ENCODE measurements around the gene ATP1A1. TPM values are rescaled to one million over a fixed set of nuclear protein-coding genes. Genes with fewer than 3 reads are reported as not detected.
A peak's percentile ranks its signal among the peaks of the same experiment; 100 is the strongest.

ATP1A1 gene
- total and polyA plus RNA-seq, 9 of the 15 experiments (the other 6 are each of a cell fraction or from before 2014, with no cell fraction given) = 99.3 to 513 (median 234) TPM

GRCh38 chr1:116340506-116341231 lies 32.4 kb upstream of the ATP1A1 start:
- Histone ChIP-seq H2AFZ (ENCODE audit: low read depth, low read length) (no peak overlapping the region), H3K36me3 (ENCODE audit: control insufficient read depth, insufficient read depth, low read length) (no peaks in the 10 kb centered on the region), H3K4me2 (ENCODE audit: insufficient read depth, low read length) (no peak overlapping the region), H3K4me1 (replicated peaks in 1 of 2; ENCODE audit: control insufficient read depth in 2 of 2, insufficient read depth in 2 of 2, low read length in 2 of 2) (peaks cover 0 to 3% of the 10 kb centered on the region in 2 experiments; a peak in 1 of 5 replicates), H3K4me3 (no peak overlapping the region), H3K9me1 (ENCODE audit: control insufficient read depth, insufficient read depth, low read length) (no peaks in the 10 kb centered on the region), H3K9me3 (replicated peaks; ENCODE audit: control insufficient read depth, insufficient read depth, low read depth, low read length) (no peaks in the 10 kb centered on the region), H3K27ac (ENCODE audit: extremely low read depth, low read depth, low read length) (no peak overlapping the region), H3K79me2 (ENCODE audit: control insufficient read depth, insufficient read depth, low read length) (no peaks in the 10 kb centered on the region), H4K20me1 (replicated peaks; ENCODE audit: control insufficient read depth, insufficient read depth, low read length) (no peaks in the 10 kb centered on the region), H3K9ac (ENCODE audit: insufficient read depth in 1 of 2, low read depth in 2 of 2, low read length in 2 of 2) (no peak overlapping the region), H3K27me3 (ENCODE audit: control insufficient read depth in 2 of 2, insufficient read depth in 2 of 2, low read length in 2 of 2) (peaks cover 5 to 12% of the 10 kb centered on the region in 2 experiments; a peak in 3 of 5 replicates)
- ChIA-PET POLR2A (interaction anchor here (0.6 to 0.8 kb wide), 2 partner anchors 19 to 33 kb away, joined by 3 read pairs; partner anchors contain the start of gene ATP1A1), CTCF (ENCODE audit: low intra/inter-chr PET ratio) (no interaction called here)
- intact Hi-C loops (cut with micrococcal nuclease) (no loop called here), in situ Hi-C loops (cut with MboI) (no loop called here)
- FAIRE-seq (no peak), ATAC-seq (no peak), DNase-seq (ENCODE audit: extremely low read depth in 1 of 4, low spot score in 3 of 4) (no peak)
- TF ChIP-seq MEIS2 (IDR thresholded peaks at IDR 0.05; ENCODE audit: partially characterized antibody) (peak; percentile 11), CEBPB (tag; IDR thresholded peaks at IDR 0.05) (peak; percentile 74), PBX2 (CRISPR knock-in tag; IDR thresholded peaks at IDR 0.05; ENCODE audit: low read depth) (no peak), PBX2 (tag; conservative IDR thresholded peaks at IDR 0.05; ENCODE audit: low read depth) (0 out of 2 replicates have a peak, but pooled peaks have one; percentile 9), CEBPG (CRISPR knock-in tag; IDR thresholded peaks at IDR 0.05) (no peak), CEBPG (tag; conservative IDR thresholded peaks at IDR 0.05 in 1 of 2, IDR thresholded peaks at IDR 0.05 in 1 of 2) (peak in 1 of 2 experiments; percentile 58; a peak in 2 of 4 replicates), DDX20 (tag; IDR thresholded peaks at IDR 0.05; ENCODE audit: low read depth) (no peak)
- 4% methylated on average over 2 of the region's 2 CpGs for WGBS (ENCODE audit: insufficient coverage, low coverage, missing lambda C conversion rate)
- BruUV-seq (replicated peaks) = no TSS peak
